Measurements from ENCODE around the gene ZNRF4.

The ZNRF4 gene

GRCh38 chr19:5495792-5496191, 40.6 kb downstream of the ZNRF4 start:
- Histone ChIP-seq H3K4me2 (ENCODE audit: low read length) (no peak overlapping the region), H3K27ac (ENCODE audit: low read depth, low read length, poor library complexity, severe bottlenecking) (no peak overlapping the region), H3K9ac (ENCODE audit: low read length) (no peak overlapping the region), H3K4me3 (ENCODE audit: low read depth, low read length, poor library complexity, severe bottlenecking) (no peak overlapping the region), H3K4me1 (ENCODE audit: insufficient read depth, low read length, severe bottlenecking) (no peaks in the 10 kb centered on the region), H3K36me3 (ENCODE audit: insufficient read depth, low read length) (no peaks in the 10 kb centered on the region), H3K79me2 (ENCODE audit: insufficient read depth, low read length) (no peaks in the 10 kb centered on the region), H4K20me1 (ENCODE audit: insufficient read depth, low read length) (no peaks in the 10 kb centered on the region), H3K9me2 (ENCODE audit: low read depth, low read length) (no peaks in the 10 kb centered on the region), H3K9me3 (ENCODE audit: low read length) (no peaks in the 10 kb centered on the region), H3K27me3 (ENCODE audit: insufficient read depth, low read length) (no peaks in the 10 kb centered on the region; the same call in 1 of the 2 replicates), H3F3A (ENCODE audit: insufficient read depth, low read length) (no peaks in the 10 kb centered on the region), H2AFZ (ENCODE audit: low read length) (no peak overlapping the region)
- TF ChIP-seq CTCF (IDR thresholded peaks at IDR 0.05; ENCODE audit: low read length) (no peak), EZH2 (IDR thresholded peaks at IDR 0.05; ENCODE audit: borderline replicate concordance, low read length) (no peak)

GRCh38 chr19:5497297-5497696, 42.1 kb downstream of the ZNRF4 start:
- no peaks in the 10 kb centered on the region for H3K9me2 ChIP-seq (ENCODE audit: low read depth, low read length)
- H4K20me1 ChIP-seq (ENCODE audit: insufficient read depth, low read length) = no peaks in the 10 kb centered on the region
- TF ChIP-seq EZH2 (IDR thresholded peaks at IDR 0.05; ENCODE audit: borderline replicate concordance, low read length) (no peak), CTCF (IDR thresholded peaks at IDR 0.05; ENCODE audit: low read length) (no peak)
- no peaks in the 10 kb centered on the region for H3F3A ChIP-seq (ENCODE audit: insufficient read depth, low read length)
- no peaks in the 10 kb centered on the region for H3K9me3 ChIP-seq (ENCODE audit: low read length)
- H3K4me2 ChIP-seq (ENCODE audit: low read length) = no peak overlapping the region
- no peak overlapping the region for H3K27ac ChIP-seq (ENCODE audit: low read depth, low read length, poor library complexity, severe bottlenecking)
- no peaks in the 10 kb centered on the region; the same call in 1 of the 2 replicates for H3K27me3 ChIP-seq (ENCODE audit: insufficient read depth, low read length)
- no peak overlapping the region for H2AFZ ChIP-seq (ENCODE audit: low read length)
- H3K36me3 ChIP-seq (ENCODE audit: insufficient read depth, low read length) = no peaks in the 10 kb centered on the region
- no peaks in the 10 kb centered on the region for H3K4me1 ChIP-seq (ENCODE audit: insufficient read depth, low read length, severe bottlenecking)
- no peaks in the 10 kb centered on the region for H3K79me2 ChIP-seq (ENCODE audit: insufficient read depth, low read length)
- H3K4me3 ChIP-seq (ENCODE audit: low read depth, low read length, poor library complexity, severe bottlenecking) = no peak overlapping the region
- H3K9ac ChIP-seq (ENCODE audit: low read length) = no peak overlapping the region

- H2AFZ ChIP-seq (ENCODE audit: low read length) = no peak overlapping the region
- no peaks in the 10 kb centered on the region; the same call in 1 of the 2 replicates for H3K9me3 ChIP-seq (ENCODE audit: low read length)
- H3K4me3 ChIP-seq (ENCODE audit: low read depth, low read length, poor library complexity, severe bottlenecking) = no peak overlapping the region
- H3K79me2 ChIP-seq (ENCODE audit: insufficient read depth, low read length) = no peaks in the 10 kb centered on the region
- no peaks in the 10 kb centered on the region; the same call in 1 of the 2 replicates for H3K27me3 ChIP-seq (ENCODE audit: insufficient read depth, low read length)
- no peaks in the 10 kb centered on the region for H3K36me3 ChIP-seq (ENCODE audit: insufficient read depth, low read length)
- H4K20me1 ChIP-seq (ENCODE audit: insufficient read depth, low read length) = no peaks in the 10 kb centered on the region
- no peak overlapping the region for H3K9ac ChIP-seq (ENCODE audit: low read length)
- H3F3A ChIP-seq (ENCODE audit: insufficient read depth, low read length) = no peaks in the 10 kb centered on the region
- no peaks in the 10 kb centered on the region for H3K4me1 ChIP-seq (ENCODE audit: insufficient read depth, low read length, severe bottlenecking)
- H3K27ac ChIP-seq (ENCODE audit: low read depth, low read length, poor library complexity, severe bottlenecking) = no peak overlapping the region
- TF ChIP-seq CTCF (IDR thresholded peaks at IDR 0.05; ENCODE audit: low read length) (no peak), EZH2 (IDR thresholded peaks at IDR 0.05; ENCODE audit: borderline replicate concordance, low read length) (no peak)
- no peak overlapping the region for H3K4me2 ChIP-seq (ENCODE audit: low read length)
- no peaks in the 10 kb centered on the region for H3K9me2 ChIP-seq (ENCODE audit: low read depth, low read length)
Measured at GRCh38 chr19:5498830-5499550, 43.8 kb downstream of the ZNRF4 start.
